Kidney tubule cell (primary cell): Measurements from ENCODE around the gene NAA80.
"Not testable (repeated sequence)": the region's sequence is repeated elsewhere in the genome, so short reads cannot be mapped to it uniquely, and the experiment has no call there.

ENCODE experiments used
- DNase-seq: peaks from one replicate; pipeline ENCODE4 v3.0.0-alpha.2; 2018; ENCODE audit warnings: low spot score

NAA80 gene

GRCh38 chr3:50290161-50290641, 9.0 kb downstream of the NAA80 start:
- DNase-seq = no peak

DNA sequence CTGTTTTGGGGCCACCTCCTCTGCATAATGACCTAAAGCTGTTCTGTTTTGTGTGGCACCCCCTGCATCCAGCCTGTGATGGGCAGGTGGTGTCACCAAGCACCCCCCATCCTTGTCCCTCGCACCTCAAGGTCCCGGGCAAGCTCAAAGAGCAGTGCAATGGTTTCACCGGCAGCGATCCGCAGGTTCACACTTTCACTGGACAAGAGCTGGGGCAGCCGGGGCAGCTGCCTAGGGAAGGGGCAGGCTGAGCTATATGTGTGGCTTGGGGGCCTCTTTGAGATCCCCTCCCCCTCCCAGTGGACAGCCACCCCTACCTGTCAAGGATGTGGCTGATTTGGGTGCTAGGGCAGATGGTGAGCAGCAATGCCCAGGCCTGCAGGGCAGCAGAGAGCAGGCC, 10.1 kb downstream of the NAA80 start:
- no peak for DNase-seq

DNA sequence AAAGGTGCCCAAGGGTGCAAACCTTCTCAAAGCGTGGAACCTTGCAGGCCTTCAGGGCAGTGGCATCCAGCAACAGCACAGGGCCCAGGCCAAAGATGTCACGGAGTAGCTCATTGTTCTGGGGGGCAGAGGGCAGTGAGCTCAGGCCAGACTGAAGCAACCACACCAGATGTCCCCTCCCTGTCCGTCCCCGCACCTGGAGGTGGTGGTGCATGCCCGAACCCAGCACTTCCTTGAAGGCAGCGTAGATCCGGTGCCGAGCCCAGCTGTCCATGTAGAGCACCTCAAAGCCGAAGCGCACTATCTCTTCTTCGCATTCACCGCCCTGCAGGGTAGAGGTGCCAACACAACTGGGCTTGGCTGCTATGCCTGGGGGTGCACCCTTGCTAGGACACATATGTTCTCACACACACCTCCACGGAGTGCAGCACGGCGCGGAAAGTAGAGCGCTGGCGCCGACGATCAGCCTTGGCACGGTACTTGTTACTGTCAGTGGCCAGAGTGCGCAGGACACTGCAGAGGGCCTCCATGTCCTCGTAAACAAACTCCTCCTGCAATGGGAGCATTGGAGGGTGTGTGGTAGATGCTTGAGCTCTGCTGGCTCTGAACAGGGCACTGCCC, 10.7 kb downstream of the NAA80 start:
- DNase-seq = no peak

DNA sequence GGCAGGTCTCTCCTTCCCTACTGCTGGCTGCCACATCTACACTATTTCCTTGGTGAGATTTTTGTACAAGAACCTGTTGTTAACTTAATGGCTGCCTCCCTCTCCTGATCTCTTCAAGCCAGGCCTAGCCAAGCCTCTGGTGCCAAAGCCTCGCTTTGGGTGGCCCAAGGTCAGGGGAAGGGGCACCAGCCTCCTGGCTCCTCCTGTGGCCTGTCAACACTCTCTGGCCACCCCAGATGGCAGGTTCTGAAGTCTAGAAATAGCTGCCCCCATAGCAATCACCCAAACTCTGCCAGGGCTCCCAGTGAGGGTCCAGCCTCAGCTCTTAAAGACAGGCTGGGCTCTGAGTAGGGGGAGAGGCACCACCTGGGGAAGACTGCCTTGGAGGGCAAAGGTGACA, 11.9 kb downstream of the NAA80 start:
- no peak for DNase-seq

GRCh38 chr3:50286322-50287227, 12.6 kb downstream of the NAA80 start:
- no peak for DNase-seq

DNA sequence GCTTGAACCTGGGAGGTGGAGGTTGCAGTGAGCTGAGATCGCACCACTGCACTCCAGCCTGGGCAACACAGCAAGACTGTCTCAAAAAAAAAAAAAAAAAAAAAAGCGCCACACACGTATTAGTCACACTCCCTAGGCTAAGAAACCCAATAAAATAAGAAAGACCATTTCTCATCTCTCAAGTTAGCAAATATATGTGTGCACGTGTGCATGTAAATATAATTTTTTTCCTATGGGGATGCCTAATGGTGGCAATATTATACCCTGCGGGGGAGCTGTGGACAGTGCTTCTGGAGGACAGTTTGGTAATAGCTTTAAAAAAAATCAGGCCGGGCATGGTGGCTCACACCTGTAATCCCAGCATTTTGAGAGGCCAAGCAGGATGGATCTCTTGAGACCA, 15.1 kb downstream of the NAA80 start:
- not testable (repeated sequence) for DNase-seq

- no peak for DNase-seq
Observed at GRCh38 chr3:50279255-50280016, 19.8 kb downstream of the NAA80 start.

GRCh38 chr3:50278880-50279224, 20.4 kb downstream of the NAA80 start, which contains the start of gene LSMEM2:
Gene LSMEM2, plus strand, starts transcription at chr3:50279087. Its CDS starts 27 bp downstream, at chr3:50279114.
- DNase-seq = no peak

DNA sequence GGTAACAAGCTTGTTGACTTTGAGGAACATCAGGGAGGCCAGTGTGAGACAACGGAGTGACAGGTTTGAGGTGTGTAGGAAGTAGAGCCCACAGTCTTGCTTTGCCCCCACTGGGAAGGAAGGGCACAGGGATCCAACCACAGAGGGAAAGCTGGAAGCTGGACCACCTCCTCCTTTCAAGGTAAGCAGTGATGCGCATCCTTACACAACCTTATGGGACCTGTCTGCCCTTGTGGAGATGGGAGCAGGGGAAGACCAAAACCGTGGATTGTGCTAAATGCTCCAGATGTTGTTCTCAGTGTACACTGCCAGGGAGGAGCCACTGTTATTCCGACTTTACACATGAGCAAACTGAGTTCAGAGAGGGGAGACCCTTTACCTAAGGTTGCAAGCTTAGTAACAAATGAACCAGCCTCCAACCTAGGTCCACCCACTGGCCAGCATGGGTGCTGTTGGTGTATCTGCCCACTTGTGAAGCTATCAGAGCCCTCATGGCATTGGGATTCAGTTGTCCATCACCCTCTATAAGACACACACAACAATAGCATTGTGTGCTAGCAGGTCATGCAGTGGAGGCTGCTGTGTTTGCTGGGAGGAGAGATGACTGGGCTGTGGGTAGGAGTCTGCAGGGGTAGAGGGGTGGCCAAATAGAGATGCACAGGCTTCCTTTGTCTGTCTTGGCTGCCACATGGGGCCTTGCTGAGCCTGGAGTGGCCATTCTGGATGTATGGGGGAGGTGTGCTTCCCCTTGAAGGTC, 20.9 kb downstream of the NAA80 start:
- no peak for DNase-seq

DNA sequence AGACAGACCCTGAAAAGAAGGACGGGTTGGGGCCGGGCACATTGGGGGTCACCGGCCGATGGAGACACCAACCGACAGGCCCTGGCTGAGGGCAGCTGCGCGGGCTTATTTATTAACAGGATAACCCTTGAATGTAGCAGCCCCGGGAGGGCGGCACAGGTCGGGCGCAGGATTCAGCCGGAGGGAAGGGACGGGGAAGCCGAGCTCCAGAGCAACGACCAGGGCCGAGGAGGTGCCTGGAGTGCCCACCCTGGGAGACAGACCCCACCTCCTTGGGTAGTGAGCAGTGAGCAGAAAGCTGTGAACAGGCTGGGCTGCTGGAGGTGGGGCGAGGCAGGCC, 22.5 kb downstream of the NAA80 start:
- DNase-seq = no peak

GRCh38 chr3:50275996-50276761, 23.0 kb downstream of the NAA80 start:
- DNase-seq = no peak

DNA sequence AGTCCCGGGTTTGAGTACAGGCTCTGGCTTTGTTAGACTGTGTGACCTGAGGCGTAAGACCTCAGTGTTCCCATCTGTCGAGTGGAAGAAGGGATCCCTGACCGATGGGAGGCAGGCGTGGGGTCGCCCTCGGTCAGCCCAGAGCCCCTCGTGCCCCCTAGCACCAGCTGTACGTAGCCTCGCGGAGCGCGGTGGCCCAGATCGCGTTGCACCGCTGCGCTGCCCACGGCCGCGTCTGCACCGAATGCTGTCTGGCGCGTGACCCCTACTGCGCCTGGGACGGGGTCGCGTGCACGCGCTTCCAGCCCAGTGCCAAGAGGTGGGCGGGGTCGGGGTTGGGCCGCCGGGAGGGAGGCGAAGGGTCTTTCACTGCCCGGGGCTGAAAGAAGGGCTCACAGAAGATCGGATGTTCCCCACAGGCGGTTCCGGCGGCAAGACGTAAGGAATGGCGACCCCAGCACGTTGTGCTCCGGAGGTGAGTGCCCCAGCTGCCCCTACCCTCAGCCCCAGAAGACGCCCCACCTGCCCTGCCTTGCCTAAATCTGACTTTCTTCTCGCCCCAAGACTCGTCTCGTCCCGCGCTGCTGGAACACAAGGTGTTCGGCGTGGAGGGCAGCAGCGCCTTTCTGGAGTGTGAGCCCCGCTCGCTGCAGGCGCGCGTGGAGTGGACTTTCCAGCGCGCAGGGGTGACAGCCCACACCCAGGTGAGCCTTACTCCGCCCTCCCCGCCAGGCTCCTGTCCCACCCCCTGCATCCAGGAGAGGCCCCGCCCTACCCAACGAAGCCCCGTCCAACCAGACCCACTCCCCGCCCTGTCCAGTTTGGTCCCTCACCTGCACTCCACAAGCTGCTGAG, 23.8 kb downstream of the NAA80 start:
- DNase-seq = no peak

GRCh38 chr3:50274371-50275104, 24.7 kb downstream of the NAA80 start:
- peak; percentile 66 for DNase-seq

DNA sequence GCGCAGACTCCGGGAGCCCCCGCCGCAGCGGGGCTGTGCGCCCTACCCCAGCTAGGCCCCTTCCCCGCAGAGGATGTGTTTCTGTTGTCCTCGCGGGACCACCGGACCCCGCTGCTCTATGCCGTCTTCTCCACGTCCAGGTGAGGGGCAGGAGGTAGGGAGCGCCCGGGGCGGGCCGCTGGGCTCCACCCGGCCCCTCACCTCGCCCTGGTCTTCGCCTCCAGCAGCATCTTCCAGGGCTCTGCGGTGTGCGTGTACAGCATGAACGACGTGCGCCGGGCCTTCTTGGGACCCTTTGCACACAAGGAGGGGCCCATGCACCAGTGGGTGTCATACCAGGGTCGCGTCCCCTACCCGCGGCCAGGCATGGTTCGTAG, 25.5 kb downstream of the NAA80 start:
- no peak for DNase-seq

GRCh38 chr3:50272911-50273688, 26.1 kb downstream of the NAA80 start:
- DNase-seq = peak; percentile 89

GRCh38 chr3:50272538-50272910, 26.7 kb downstream of the NAA80 start:
- peak; percentile 70 for DNase-seq

DNA sequence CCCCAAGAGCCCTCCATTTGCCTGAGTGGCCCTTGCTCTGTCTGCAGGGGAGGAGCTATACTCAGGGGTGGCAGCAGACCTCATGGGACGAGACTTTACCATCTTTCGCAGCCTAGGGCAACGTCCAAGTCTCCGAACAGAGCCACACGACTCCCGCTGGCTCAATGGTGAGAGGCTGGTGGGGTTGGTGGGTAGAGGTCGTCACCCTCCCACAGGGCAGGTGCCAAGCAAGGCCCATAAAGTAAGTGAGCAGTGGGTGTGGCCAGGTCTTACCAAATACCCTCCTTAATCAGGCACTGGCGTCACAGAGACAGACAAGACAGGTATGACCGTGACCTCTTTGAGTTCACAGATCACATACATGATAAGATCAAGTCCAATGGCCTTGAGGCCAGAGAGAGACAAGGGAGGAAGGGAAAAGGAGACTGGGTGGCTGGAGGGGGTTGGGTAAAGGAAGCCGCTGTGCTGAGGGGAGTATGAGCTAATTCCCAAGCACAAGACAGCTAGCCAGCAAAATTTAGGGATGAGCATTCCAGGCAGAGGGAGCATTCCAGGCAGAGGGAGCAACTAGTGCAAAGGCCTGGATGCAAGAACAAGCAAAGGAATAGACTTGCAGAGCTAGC, 27.8 kb downstream of the NAA80 start:
- no peak for DNase-seq
